Mononuclear cell (primary cell): ENCODE measurements around the gene SLC38A3. TPM values are rescaled to one million over a fixed set of nuclear protein-coding genes. Genes with fewer than 3 reads are reported as not detected.
"Not testable (repeated sequence)": the region's sequence is repeated elsewhere in the genome, so short reads cannot be mapped to it uniquely, and the experiment has no call there.

ENCODE experiments used
- H3K27me3 ChIP-seq: 2 replicates; pipeline ENCODE4 v1.6.0; 2011; ENCODE audit warnings: low read length, control low read depth; ENCODE audit not compliant: insufficient read depth
- H3K4me1 ChIP-seq: 2 replicates; pipeline ENCODE4 v1.5.1; 2011; ENCODE audit warnings: mild to moderate bottlenecking, low read length, control low read depth; ENCODE audit not compliant: insufficient read depth
- H3K4me3 ChIP-seq: 2 replicates; pipeline ENCODE4 v1.5.1; 2011; ENCODE audit warnings: mild to moderate bottlenecking, low read length, moderate library complexity
- H3K9me3 ChIP-seq: 2 replicates; pipeline ENCODE4 v1.5.1; 2011; ENCODE audit warnings: low read depth, mild to moderate bottlenecking, control low read depth, low read length
- total RNA-seq: library from RNA; depleted of rRNA; stranded (reverse); fragments of >200 nt; gene quantifications from one replicate; pipeline ENCODE4 v1.2.3, GENCODE V29; 2012

Gene SLC38A3
- total RNA-seq, 1 donor: not detected

GRCh38 chr3:50221411-50222168 lies 16.5 kb downstream of the SLC38A3 start:
- no peak overlapping the region for H3K4me3 ChIP-seq
- peaks cover 10% of the 10 kb centered on the region for H3K4me1 ChIP-seq
- no peaks in the 10 kb centered on the region for H3K27me3 ChIP-seq
- H3K9me3 ChIP-seq: no peaks in the 10 kb centered on the region

GRCh38 chr3:50222169-50222528 lies 17.1 kb downstream of the SLC38A3 start:
- Histone ChIP-seq H3K4me3 (no peak overlapping the region), H3K9me3 (no peaks in the 10 kb centered on the region), H3K4me1 (peaks cover 16% of the 10 kb centered on the region), H3K27me3 (no peaks in the 10 kb centered on the region)

- Histone ChIP-seq H3K9me3 (no peaks in the 10 kb centered on the region), H3K27me3 (no peaks in the 10 kb centered on the region), H3K4me1 (peaks cover 38% of the 10 kb centered on the region), H3K4me3 (no peak overlapping the region)
Measured at GRCh38 chr3:50224639-50225038, 19.6 kb downstream of the SLC38A3 start.

GRCh38 chr3:50226888-50227389 lies 21.9 kb downstream of the SLC38A3 start:
- Histone ChIP-seq H3K4me3 (peak overlapping the region; percentile 40), H3K9me3 (no peaks in the 10 kb centered on the region), H3K27me3 (no peaks in the 10 kb centered on the region), H3K4me1 (peaks cover 59% of the 10 kb centered on the region)

DNA sequence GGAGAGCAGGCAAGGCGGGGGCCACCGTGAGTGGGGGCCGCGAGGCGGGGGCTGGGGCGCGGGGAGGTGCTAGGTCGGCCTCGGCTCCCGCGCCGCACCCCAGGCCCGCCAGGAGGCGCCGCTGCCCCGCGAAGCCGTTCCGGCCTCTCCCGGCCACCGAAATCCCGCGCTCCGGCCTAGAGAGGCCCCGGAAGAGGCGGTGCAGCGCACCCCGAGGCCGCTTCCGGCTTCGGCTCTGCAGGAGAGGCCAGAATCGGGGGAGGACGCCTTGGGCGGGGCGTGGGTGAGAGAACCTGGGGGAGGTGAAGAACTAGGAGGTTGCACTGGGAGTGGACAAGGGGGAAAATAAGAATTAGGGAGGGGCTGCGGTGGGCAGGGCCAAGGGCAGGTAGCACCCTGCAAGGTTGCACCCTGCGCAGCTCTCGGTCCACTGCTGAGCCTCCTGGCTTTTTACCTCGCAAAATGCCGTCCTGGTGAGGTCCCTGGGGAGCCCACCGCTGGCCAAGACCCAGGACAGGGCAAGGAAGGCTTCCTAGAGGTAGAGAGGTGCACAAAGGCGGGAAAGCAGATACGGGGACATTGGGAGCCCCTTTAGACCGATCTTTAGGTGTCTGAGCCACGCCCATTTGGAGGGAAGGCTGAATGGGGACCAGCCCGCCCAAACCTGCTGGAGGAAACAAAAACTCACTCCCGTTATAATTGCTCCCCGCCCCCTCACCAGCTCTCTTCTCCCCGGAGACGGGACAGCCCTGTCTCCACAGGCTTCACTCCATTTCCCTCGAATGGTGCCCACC lies 22.5 kb downstream of the SLC38A3 start:
- peak overlapping the region; percentile 65 for H3K4me3 ChIP-seq
- no peaks in the 10 kb centered on the region for H3K9me3 ChIP-seq
- H3K27me3 ChIP-seq: no peaks in the 10 kb centered on the region
- H3K4me1 ChIP-seq: peaks cover 59% of the 10 kb centered on the region

GRCh38 chr3:50228184-50228763 lies 23.2 kb downstream of the SLC38A3 start:
- Histone ChIP-seq H3K4me3 (peak overlapping the region; percentile 65), H3K4me1 (peaks cover 62% of the 10 kb centered on the region)
- not testable (repeated sequence) for H3K27me3 ChIP-seq, H3K9me3 ChIP-seq

- Histone ChIP-seq H3K4me3 (no peak overlapping the region), H3K9me3 (no peaks in the 10 kb centered on the region), H3K27me3 (no peaks in the 10 kb centered on the region), H3K4me1 (peaks cover 74% of the 10 kb centered on the region)
Measured at GRCh38 chr3:50229490-50229889, 24.4 kb downstream of the SLC38A3 start.

- Histone ChIP-seq H3K4me1 (peaks cover 82% of the 10 kb centered on the region), H3K27me3 (no peaks in the 10 kb centered on the region), H3K4me3 (no peak overlapping the region), H3K9me3 (no peaks in the 10 kb centered on the region)
Measured at GRCh38 chr3:50230104-50230793, 25.2 kb downstream of the SLC38A3 start.

GRCh38 chr3:50230794-50231125 lies 25.7 kb downstream of the SLC38A3 start:
- Histone ChIP-seq H3K27me3 (no peaks in the 10 kb centered on the region), H3K4me3 (no peak overlapping the region), H3K4me1 (peaks cover 84% of the 10 kb centered on the region), H3K9me3 (no peaks in the 10 kb centered on the region)

DNA sequence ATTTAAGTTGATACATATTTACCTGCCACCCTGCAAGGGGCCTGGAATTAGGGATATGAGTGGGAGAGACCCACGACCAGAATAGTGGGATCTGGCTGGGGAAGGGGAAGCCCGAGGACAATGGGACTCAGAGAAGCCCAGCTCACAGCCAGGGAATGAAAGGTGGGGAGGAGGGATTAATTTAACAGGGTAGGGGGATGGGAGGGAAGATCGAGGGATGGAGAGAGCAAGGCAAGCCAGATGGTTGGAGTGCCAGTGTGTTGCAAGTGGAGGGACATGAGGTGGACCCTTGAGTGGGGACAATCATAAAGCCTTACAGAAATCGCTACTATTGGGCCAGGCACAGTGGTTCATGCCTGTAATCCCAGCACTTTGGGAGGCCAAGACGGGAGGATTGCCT lies 26.5 kb downstream of the SLC38A3 start:
- no peaks in the 10 kb centered on the region for H3K27me3 ChIP-seq
- H3K4me3 ChIP-seq: no peak overlapping the region
- H3K9me3 ChIP-seq: no peaks in the 10 kb centered on the region
- H3K4me1 ChIP-seq: peaks cover 76% of the 10 kb centered on the region

DNA sequence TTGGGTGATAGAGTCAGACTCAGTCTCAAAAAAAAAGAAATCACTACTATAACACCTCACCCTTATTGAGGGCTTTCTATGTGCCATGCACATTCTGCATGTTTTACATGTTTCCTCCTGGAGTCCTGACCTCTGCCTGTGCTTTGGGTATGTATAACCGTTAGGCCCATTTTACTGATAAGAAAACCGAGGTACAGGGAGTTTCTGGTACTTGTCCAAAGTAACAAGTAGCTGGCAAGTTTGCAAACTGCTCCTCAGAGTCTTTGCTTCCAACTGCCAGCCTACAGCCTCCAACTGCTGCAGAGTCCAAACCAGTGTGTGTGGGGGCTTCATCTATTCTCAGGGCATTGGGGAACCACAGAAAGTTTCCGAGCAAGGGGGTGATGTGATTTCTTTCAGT lies 27.2 kb downstream of the SLC38A3 start:
- Histone ChIP-seq H3K4me3 (no peak overlapping the region), H3K9me3 (no peaks in the 10 kb centered on the region), H3K4me1 (peaks cover 69% of the 10 kb centered on the region), H3K27me3 (no peaks in the 10 kb centered on the region)

- peaks cover 64% of the 10 kb centered on the region for H3K4me1 ChIP-seq
- H3K9me3 ChIP-seq: no peaks in the 10 kb centered on the region
- H3K27me3 ChIP-seq: no peaks in the 10 kb centered on the region
- no peak overlapping the region for H3K4me3 ChIP-seq
Measured at GRCh38 chr3:50233176-50233575, 28.1 kb downstream of the SLC38A3 start.

DNA sequence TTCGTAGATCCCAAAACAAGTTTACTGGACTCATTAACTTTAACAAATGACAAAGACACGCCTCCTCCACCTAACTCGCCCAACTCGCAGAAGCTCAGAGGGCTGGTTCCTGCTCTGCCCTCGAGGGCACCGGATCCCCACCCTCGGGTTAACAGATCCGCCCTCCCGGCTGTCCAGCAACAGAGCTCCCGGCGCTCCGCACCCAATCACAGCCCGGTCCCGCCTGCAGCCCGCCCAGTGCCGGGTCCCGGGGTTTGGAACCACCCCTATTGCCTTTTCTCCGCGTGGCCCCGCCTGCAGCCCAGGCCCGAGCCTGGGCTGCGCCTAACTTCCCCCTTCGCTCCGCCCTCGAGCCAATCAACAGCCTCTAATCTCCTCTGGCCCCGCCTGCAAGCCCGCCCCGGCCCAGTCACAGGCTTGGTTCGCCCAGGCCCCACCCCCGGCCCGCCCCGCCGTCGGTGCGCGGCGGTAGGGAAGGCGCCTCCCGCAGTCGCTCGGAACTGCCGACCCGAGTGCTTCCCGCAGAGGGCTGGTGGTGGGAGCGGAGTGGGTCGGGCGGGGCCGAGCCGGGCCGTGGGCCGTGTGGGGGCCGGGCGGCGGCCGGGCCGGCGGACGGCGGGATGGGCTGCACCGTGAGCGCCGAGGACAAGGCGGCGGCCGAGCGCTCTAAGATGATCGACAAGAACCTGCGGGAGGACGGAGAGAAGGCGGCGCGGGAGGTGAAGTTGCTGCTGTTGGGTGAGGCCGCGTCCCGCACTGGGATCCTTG lies 30.8 kb downstream of the SLC38A3 start, which contains the start of gene GNAI2:
TSS of gene GNAI2 (plus strand) at position 489 of the 768 bp plus-strand sequence. CDS start at position 621, 132 bp downstream.
- H3K4me1 ChIP-seq: peaks cover 64% of the 10 kb centered on the region
- H3K9me3 ChIP-seq: no peaks in the 10 kb centered on the region
- no peaks in the 10 kb centered on the region for H3K27me3 ChIP-seq
- H3K4me3 ChIP-seq: peak within 1 kb of the TSS; percentile 100

DNA sequence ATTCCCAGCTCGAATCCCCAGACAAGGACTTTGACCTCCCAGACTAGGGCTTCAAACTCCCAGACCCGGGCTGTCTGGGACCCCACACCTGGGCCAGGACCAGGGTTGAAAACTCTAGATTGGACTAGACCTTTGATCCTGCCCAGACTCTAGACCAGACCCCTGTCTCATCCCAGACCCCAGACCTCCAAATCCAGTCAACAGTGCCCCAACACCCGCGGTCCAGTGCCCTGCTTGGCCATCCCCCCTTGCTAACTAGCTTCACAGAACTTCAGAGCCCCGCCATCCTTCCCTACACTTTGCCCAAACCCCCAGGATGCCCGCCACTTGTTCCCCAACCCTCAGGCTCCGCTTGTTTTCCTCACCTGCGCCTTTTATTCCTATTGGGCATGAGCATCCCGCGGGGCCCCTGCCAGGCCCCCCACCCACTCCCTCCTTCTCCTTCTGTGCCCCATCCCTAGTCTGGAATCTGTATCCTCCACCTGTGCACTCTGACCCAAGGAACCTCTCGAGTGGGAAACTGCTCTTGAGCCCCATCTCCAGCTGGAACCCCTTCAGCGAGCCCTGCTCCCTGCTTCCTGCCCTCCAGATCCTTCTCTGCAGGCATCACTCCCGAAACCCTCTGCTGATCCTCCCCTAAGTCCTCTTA lies 31.5 kb downstream of the SLC38A3 start:
- no peaks in the 10 kb centered on the region for H3K27me3 ChIP-seq
- H3K9me3 ChIP-seq: no peaks in the 10 kb centered on the region
- H3K4me3 ChIP-seq: peak overlapping the region; percentile 100
- peaks cover 64% of the 10 kb centered on the region for H3K4me1 ChIP-seq
